B cell (primary cell): ENCODE data around the gene NUP214. TPM values are rescaled to one million over a fixed set of nuclear protein-coding genes. Genes with fewer than 3 reads are reported as not detected.

Source experiments
- ATAC-seq: fragments of 200-7000 bp; cut with Tn5 transposase; one replicate; pipeline ENCODE4 v1.10.0; 2021; ENCODE audit warnings: low read depth, mild to moderate bottlenecking, moderate number of reproducible peaks, moderate library complexity
- CTCF ChIA-PET: fragments of 350-600 bp; sonication (Branson Sonifier 250); formaldehyde crosslinking; loops from one replicate; lab custom pipeline; 2021; ENCODE audit warnings: antibody characterized with exemption, inconsistent platforms; lab: Charles Lee
- POLR2A ChIA-PET: fragments of 350-600 bp; sonication (Branson Sonifier 250); formaldehyde crosslinking; loops from one replicate; lab custom pipeline; 2021; ENCODE audit warnings: antibody characterized with exemption; lab: Charles Lee
- DNase-seq: peaks from one replicate; pipeline ENCODE4 v3.0.0; 2013
- H2AFZ ChIP-seq: 2 replicates; pipeline ENCODE4 v1.6.1; 2012; ENCODE audit warnings: mild to moderate bottlenecking, low read depth, low read length; ENCODE audit not compliant: insufficient read depth, poor library complexity, severe bottlenecking
- H3K27ac ChIP-seq, 2 donors: 1 replicate in 1 of 2; 2 replicates in 1 of 2; pipeline ENCODE4 v1.5.1; 2012 to 2013; ENCODE audit warnings: low read length in 2 of 2, mild to moderate bottlenecking in 2 of 2, moderate library complexity in 1 of 2
- H3K27me3 ChIP-seq, 4 experiments: fragments of 200-600 bp in 1 of 4; sonication (generic) in 1 of 4; replicated peaks in 1 of 4; 1 replicate in 2 of 4; 2 replicates in 2 of 4; pipeline versions ENCODE4 v1.6.1 to v1.7.0; 2013 to 2016; ENCODE audit warnings: low read length in 3 of 4, mild to moderate bottlenecking in 2 of 4, mixed read lengths in 1 of 4, moderate library complexity in 1 of 4; ENCODE audit not compliant: insufficient read depth in 4 of 4, control insufficient read depth in 3 of 4; ENCODE audit errors: control extremely low read depth in 1 of 4
- H3K36me3 ChIP-seq, 2 experiments: replicated peaks in 1 of 2; 1 replicate in 1 of 2; 2 replicates in 1 of 2; pipeline versions ENCODE4 v1.6.1 to v1.7.1; 2013; ENCODE audit warnings: low read length in 1 of 2; ENCODE audit not compliant: insufficient read depth in 2 of 2, control insufficient read depth in 1 of 2; ENCODE audit errors: control extremely low read depth in 1 of 2, extremely low read depth in 1 of 2
- H3K4me1 ChIP-seq, 2 donors: fragments of 200-600 bp in 1 of 2; sonication (generic) in 1 of 2; 1 replicate in 1 of 2; 2 replicates in 1 of 2; pipeline versions ENCODE4 v1.5.1 to v1.6.1; 2013 to 2017; ENCODE audit warnings: low read length in 2 of 2; ENCODE audit not compliant: control insufficient read depth in 2 of 2, insufficient read depth in 2 of 2
- H3K4me2 ChIP-seq: replicated peaks from 2 replicates; pipeline ENCODE3; 2012; ENCODE audit warnings: mild to moderate bottlenecking, low read depth, low read length; ENCODE audit not compliant: poor library complexity, severe bottlenecking
- H3K4me3 ChIP-seq, 5 experiments: fragments of 200-600 bp in 1 of 5; sonication (generic) in 1 of 5; 1 replicate in 3 of 5; 2 replicates in 2 of 5; pipeline versions ENCODE4 v1.5.1 to v1.7.0; 2011 to 2016; ENCODE audit warnings: low read length in 4 of 5, mild to moderate bottlenecking in 4 of 5, low read depth in 2 of 5, control low read depth in 1 of 5, moderate library complexity in 1 of 5; ENCODE audit not compliant: insufficient read depth in 1 of 5; ENCODE audit errors: control extremely low read depth in 1 of 5, extremely low read depth in 1 of 5
- H3K79me2 ChIP-seq: fragments of 200-600 bp; sonication (generic); one replicate; pipeline ENCODE4 v1.6.0; 2016; ENCODE audit warnings: low read length; ENCODE audit not compliant: control insufficient read depth, insufficient read depth
- H3K9ac ChIP-seq: fragments of 200-600 bp; sonication (generic); 2 replicates; pipeline ENCODE4 v1.6.1; 2017; ENCODE audit warnings: mild to moderate bottlenecking, low read length, moderate library complexity
- H3K9me3 ChIP-seq, 3 donors: one replicate each; pipeline versions ENCODE4 v1.6.1 to v1.7.1; 2013; ENCODE audit warnings: low read length in 2 of 3; ENCODE audit not compliant: control insufficient read depth in 2 of 3, insufficient read depth in 1 of 3; ENCODE audit errors: control extremely low read depth in 1 of 3
- H4K20me1 ChIP-seq: 2 replicates; pipeline ENCODE4 v1.6.0; 2012; ENCODE audit warnings: mild to moderate bottlenecking, low read length; ENCODE audit not compliant: insufficient read depth, control insufficient read depth, poor library complexity, severe bottlenecking
- H3K27ac Mint-ChIP-seq: one replicate; pipeline ENCODE4 v1.8.0; 2021; ENCODE audit warnings: mixed read lengths
- H3K27me3 Mint-ChIP-seq: one replicate; pipeline ENCODE4 v1.8.0; 2021; ENCODE audit warnings: mixed read lengths
- H3K4me1 Mint-ChIP-seq: one replicate; pipeline ENCODE4 v1.8.0; 2021; ENCODE audit warnings: mixed read lengths
- H3K4me3 Mint-ChIP-seq: one replicate; pipeline ENCODE4 v1.8.0; 2021; ENCODE audit warnings: mixed read lengths
- H3K9me3 Mint-ChIP-seq: one replicate; pipeline ENCODE4 v1.8.0; 2022; ENCODE audit warnings: mixed read lengths; ENCODE audit not compliant: insufficient read depth
- CTCF ChIP-seq: fragments of 200-600 bp; IDR thresholded peaks from one replicate; pipeline ENCODE4 v1.8.0; 2022; ENCODE audit warnings: antibody characterized with exemption, mild to moderate bottlenecking
- EZH2 ChIP-seq: IDR thresholded peaks from 2 replicates; pipeline ENCODE4 v1.6.1; 2012; ENCODE audit warnings: borderline replicate concordance, low read depth, mild to moderate bottlenecking, moderate library complexity, low read length; ENCODE audit not compliant: insufficient read depth, poor library complexity, severe bottlenecking
- WGBS: methylation state at CpG from one replicate; pipeline ENCODE4 v1.1.5; 2013; ENCODE audit warnings: missing lambda C conversion rate; ENCODE audit not compliant: insufficient coverage; 5-methylcytosine and 5-hydroxymethylcytosine counted together
- intact Hi-C: fragments of 100-400 bp; cut with micrococcal nuclease; formaldehyde crosslinking; loops from one replicate; pipeline ENCODE4 v1.10.0; 2022
- polyA plus RNA-seq: library from polyadenylated mRNA; depleted of rRNA; stranded (reverse); fragments of >200 nt; gene quantifications from 2 replicates; pipeline ENCODE4 v1.2.3, GENCODE V29; 2012
- total RNA-seq, 2 donors: library from RNA; stranded (reverse); fragments of 120-200 nt in 1 of 2; gene quantifications; 1 replicate in 1 of 2; 2 replicates in 1 of 2; pipeline versions ENCODE4 v1.2.3 to v1.2.4, GENCODE V29; 2013 to 2022

Gene NUP214
- total and polyA plus RNA-seq, 2 donors (not counting 1 experiment from before 2014, with no cell fraction given), result 19.0 to 94.6 TPM

- Histone ChIP-seq H3K9ac (peak overlapping the region; percentile 97), H3K4me3 (peak overlapping the region; percentile 66 to 95 (median 90)), H4K20me1 (peaks cover 8% of the 10 kb centered on the region), H3K27me3 (no peaks in the 10 kb centered on the region), H3K36me3 (peaks cover 0 to 2% of the 10 kb centered on the region in 2 experiments), H2AFZ (peak overlapping the region; percentile 59), H3K27ac (peak overlapping the region; percentile 86 to 91), H3K79me2 (peaks cover 65% of the 10 kb centered on the region), H3K4me2 (peak overlapping the region; percentile 77), H3K9me3 (no peaks in the 10 kb centered on the region), H3K4me1 (peaks cover 49 to 60% of the 10 kb centered on the region in 2 donors)
- DNase-seq (no peak), ATAC-seq (no peak)
- no peak for TF ChIP-seq CTCF
- TF ChIP-seq EZH2, result no peak
- peaks cover 59% of the 10 kb centered on the region for H3K4me1 Mint-ChIP-seq
- ChIA-PET CTCF (interaction anchor here (0.7 to 8.9 kb wide), 12 partner anchors 12 to 100 kb away, joined by 3 to 158 read pairs (median 3); partner anchors contain the start of gene PLPP7), POLR2A (interaction anchor here (1.4 to 8.2 kb wide), 5 partner anchors 8 to 36 kb away, joined by 4 to 199 read pairs (median 5); no protein-coding TSS in a partner anchor)
- H3K4me3 Mint-ChIP-seq, result peak overlapping the region; percentile 94
- WGBS, result 0% methylated on average over 18 of the region's 18 CpGs
- intact Hi-C loops, result loop anchor here (1.0 to 10.0 kb wide), 4 partner anchors 23 to 967 kb away; no protein-coding TSS in a partner anchor
- peak overlapping the region; percentile 97 for H3K27ac Mint-ChIP-seq
- H3K27me3 Mint-ChIP-seq, result no peaks in the 10 kb centered on the region
- H3K9me3 Mint-ChIP-seq, result no peaks in the 10 kb centered on the region
These were observed 149.4 kb downstream of the NUP214 start for GRCh38 chr9:131274674-131275331.
